CD14-positive monocyte (primary cell): ENCODE measurements around the gene TOB1. TPM values are rescaled to one million over a fixed set of nuclear protein-coding genes. Genes with fewer than 3 reads are reported as not detected.

Source experiments
- DNase-seq, 3 donors: peaks; one replicate each; pipeline ENCODE4 v3.0.0-alpha.2; 2011 to 2022
- H2AFZ ChIP-seq: 2 replicates; pipeline ENCODE4 v1.6.0; 2012; ENCODE audit warnings: mild to moderate bottlenecking, low read depth, low read length, inconsistent platforms; ENCODE audit not compliant: insufficient read depth, poor library complexity, severe bottlenecking
- H3K27ac ChIP-seq, 2 donors: 1 replicate in 1 of 2; 2 replicates in 1 of 2; pipeline ENCODE4 v1.5.1; 2012 to 2013; ENCODE audit warnings: low read length in 2 of 2, control low read depth in 1 of 2, inconsistent platforms in 1 of 2, low read depth in 1 of 2, mild to moderate bottlenecking in 1 of 2
- H3K27me3 ChIP-seq, 2 donors: one replicate each; pipeline versions ENCODE4 v1.6.0 to v1.6.1; 2011 to 2013; ENCODE audit warnings: low read length in 2 of 2; ENCODE audit not compliant: control insufficient read depth in 2 of 2, insufficient read depth in 2 of 2
- H3K36me3 ChIP-seq, 2 donors: replicated peaks in 1 of 2; 1 replicate in 1 of 2; 2 replicates in 1 of 2; pipeline versions ENCODE4 v1.5.1 to v1.6.1; 2012 to 2013; ENCODE audit warnings: low read length in 2 of 2, control low read depth in 1 of 2, inconsistent platforms in 1 of 2, mild to moderate bottlenecking in 1 of 2; ENCODE audit not compliant: insufficient read depth in 2 of 2, control insufficient read depth in 1 of 2
- H3K4me1 ChIP-seq, 2 donors: 1 replicate in 1 of 2; 2 replicates in 1 of 2; pipeline versions ENCODE4 v1.5.1 to v1.6.1; 2012 to 2013; ENCODE audit warnings: low read length in 2 of 2, control low read depth in 1 of 2, inconsistent platforms in 1 of 2, mild to moderate bottlenecking in 1 of 2, moderate library complexity in 1 of 2; ENCODE audit not compliant: insufficient read depth in 2 of 2, control insufficient read depth in 1 of 2
- H3K4me2 ChIP-seq: replicated peaks from 2 replicates; pipeline ENCODE3; 2012; ENCODE audit warnings: low read length, moderate library complexity, mild to moderate bottlenecking; ENCODE audit not compliant: poor library complexity, severe bottlenecking; ENCODE audit errors: extremely low read depth
- H3K4me3 ChIP-seq, 3 experiments: fragments of 200-600 bp in 1 of 3; sonication (generic) in 1 of 3; replicated peaks in 1 of 3; 1 replicate in 2 of 3; 2 replicates in 1 of 3; pipeline ENCODE4 v1.5.1; 2011 to 2013; ENCODE audit warnings: low read length in 3 of 3, mild to moderate bottlenecking in 3 of 3, control low read depth in 2 of 3, low read depth in 2 of 3, inconsistent platforms in 1 of 3, moderate library complexity in 1 of 3
- H3K79me2 ChIP-seq: 2 replicates; pipeline ENCODE4 v1.6.0; 2012; ENCODE audit warnings: mild to moderate bottlenecking, control low read depth, inconsistent platforms, low read length, moderate library complexity; ENCODE audit not compliant: insufficient read depth
- H3K9ac ChIP-seq: 2 replicates; pipeline ENCODE4 v1.6.0; 2017; ENCODE audit warnings: low read length, mild to moderate bottlenecking; ENCODE audit not compliant: insufficient read depth, poor library complexity, severe bottlenecking
- H3K9me3 ChIP-seq, 2 donors: replicated peaks in 1 of 2; 1 replicate in 1 of 2; 2 replicates in 1 of 2; pipeline versions ENCODE4 v1.5.1 to v1.6.1; 2012 to 2013; ENCODE audit warnings: low read length in 2 of 2, control low read depth in 1 of 2; ENCODE audit not compliant: control insufficient read depth in 1 of 2, insufficient read depth in 1 of 2
- H4K20me1 ChIP-seq: 2 replicates; pipeline ENCODE4 v1.6.0; 2012; ENCODE audit warnings: mild to moderate bottlenecking, low read length, control low read depth, moderate library complexity; ENCODE audit not compliant: insufficient read depth
- H3K27ac Mint-ChIP-seq, 7 donors: one replicate each; pipeline ENCODE4 v1.8.0; 2020; ENCODE audit warnings: mild to moderate bottlenecking in 7 of 7, mixed read lengths in 7 of 7, moderate library complexity in 6 of 7, inconsistent platforms in 2 of 7
- H3K27me3 Mint-ChIP-seq, 3 donors: one replicate each; pipeline ENCODE4 v1.8.0; 2021 to 2022; ENCODE audit warnings: low read depth in 3 of 3, mild to moderate bottlenecking in 3 of 3, mixed read lengths in 3 of 3, moderate library complexity in 3 of 3, inconsistent platforms in 1 of 3
- H3K36me3 Mint-ChIP-seq, 2 donors: one replicate each; pipeline ENCODE4 v1.8.0; 2020; ENCODE audit warnings: mixed read lengths in 2 of 2, inconsistent platforms in 1 of 2, mild to moderate bottlenecking in 1 of 2
- H3K4me1 Mint-ChIP-seq: one replicate; pipeline ENCODE4 v1.8.0; 2020; ENCODE audit warnings: mild to moderate bottlenecking, mixed read lengths
- H3K4me3 Mint-ChIP-seq, 2 donors: one replicate each; pipeline ENCODE4 v1.8.0; 2020; ENCODE audit warnings: mild to moderate bottlenecking in 2 of 2, mixed read lengths in 2 of 2, moderate library complexity in 1 of 2
- H3K9me3 Mint-ChIP-seq, 7 donors: one replicate each; pipeline ENCODE4 v1.8.0; 2020 to 2022; ENCODE audit warnings: mixed read lengths in 7 of 7, mild to moderate bottlenecking in 6 of 7, moderate library complexity in 6 of 7, inconsistent platforms in 2 of 7
- CTCF ChIP-seq: fragments of 200-600 bp; IDR thresholded peaks from one replicate; pipeline ENCODE4 v1.8.0; 2022; ENCODE audit warnings: antibody characterized with exemption, mild to moderate bottlenecking
- WGBS: methylation state at CpG from one replicate; pipeline ENCODE4 v1.1.5; 2013; ENCODE audit warnings: missing lambda C conversion rate; ENCODE audit not compliant: insufficient coverage; 5-methylcytosine and 5-hydroxymethylcytosine counted together
- intact Hi-C, 2 donors: fragments of 100-400 bp; cut with micrococcal nuclease; formaldehyde crosslinking; loops; one replicate each; pipeline versions ENCODE4 v1.15.0 to v1.15.1; 2023
- polyA plus RNA-seq, 3 donors: library from polyadenylated mRNA; depleted of rRNA in 1 of 3; unstranded in 2 of 3; stranded (reverse) in 1 of 3; fragments of 300-500 nt in 2 of 3; fragments of >200 nt in 1 of 3; fragmentation: Illumina TruSeq in 2 of 3; gene quantifications; 1 replicate in 2 of 3; 2 replicates in 1 of 3; pipeline ENCODE4 v1.2.3, GENCODE V29; 2012 to 2021

TOB1 gene
- polyA plus RNA-seq, 3 donors, result 18.5 to 107 (median 41.0) TPM

GRCh38 chr17:50908860-50909764, 43.0 kb upstream of the TOB1 start:
- no peak for DNase-seq
- no peak for TF ChIP-seq CTCF
- Mint-ChIP-seq H3K4me3 (peak overlapping the region in 1 of 2 donors; percentile 35), H3K36me3 (no peaks in the 10 kb centered on the region), H3K27ac (peak overlapping the region; percentile 80 to 94 (median 92)), H3K9me3 (peaks cover 0 to 3% (median 0%) of the 10 kb centered on the region in 7 donors), H3K4me1 (peaks cover 49% of the 10 kb centered on the region), H3K27me3 (peaks cover 0 to 5% (median 3%) of the 10 kb centered on the region in 3 donors)
- H3K36me3 ChIP-seq, result no peaks in the 10 kb centered on the region
- no peaks in the 10 kb centered on the region for H3K9me3 ChIP-seq
- WGBS, result 85% methylated on average over 9 of the region's 16 CpGs
- intact Hi-C loops, result no loop called here
- H3K4me2 ChIP-seq, result no peak overlapping the region
- H3K4me1 ChIP-seq, result peaks cover 46 to 50% of the 10 kb centered on the region in 2 donors
- H3K27me3 ChIP-seq, result no peaks in the 10 kb centered on the region
- peak overlapping the region; percentile 25 for H2AFZ ChIP-seq
- H3K9ac ChIP-seq, result peak overlapping the region; percentile 15
- H4K20me1 ChIP-seq, result no peaks in the 10 kb centered on the region
- H3K4me3 ChIP-seq, result peak overlapping the region in 1 of 3 experiments; percentile 23
- H3K27ac ChIP-seq, result peak overlapping the region; percentile 78
- no peaks in the 10 kb centered on the region for H3K79me2 ChIP-seq

- WGBS, result 83% methylated on average over 3 of the region's 8 CpGs
- H3K4me3 ChIP-seq, result peak overlapping the region in 1 of 3 experiments; percentile 0
- H3K27me3 Mint-ChIP-seq, result peaks cover 0 to 5% (median 3%) of the 10 kb centered on the region in 3 donors
- H2AFZ ChIP-seq, result peak overlapping the region; percentile 64
- no peaks in the 10 kb centered on the region for H3K36me3 ChIP-seq
- peak overlapping the region in 1 of 2 donors; percentile 10 for H3K4me3 Mint-ChIP-seq
- peaks cover 0 to 3% (median 0%) of the 10 kb centered on the region in 7 donors for H3K9me3 Mint-ChIP-seq
- peak in 1 of 3 donors; percentile 21 for DNase-seq
- TF ChIP-seq CTCF, result no peak
- H3K36me3 Mint-ChIP-seq, result no peaks in the 10 kb centered on the region
- H3K9ac ChIP-seq, result no peak overlapping the region
- H3K27me3 ChIP-seq, result no peaks in the 10 kb centered on the region
- peaks cover 46 to 50% of the 10 kb centered on the region in 2 donors for H3K4me1 ChIP-seq
- H3K27ac Mint-ChIP-seq, result peak overlapping the region; percentile 45 to 92 (median 68)
- intact Hi-C loops, result no loop called here
- no peaks in the 10 kb centered on the region for H3K79me2 ChIP-seq
- H4K20me1 ChIP-seq, result no peaks in the 10 kb centered on the region
- H3K4me1 Mint-ChIP-seq, result peaks cover 53% of the 10 kb centered on the region
- H3K27ac ChIP-seq, result peak overlapping the region; percentile 6 to 48
- peak overlapping the region; percentile 9 for H3K4me2 ChIP-seq
- no peaks in the 10 kb centered on the region for H3K9me3 ChIP-seq
Measured at GRCh38 chr17:50908140-50908859, 42.1 kb upstream of the TOB1 start.
